ENCODE results near the gene PRSS23.
"Not testable (repeated sequence)": the region's sequence is repeated elsewhere in the genome, so short reads cannot be mapped to it uniquely, and the experiment has no call there.

Gene PRSS23

GRCh38 chr11:86814775-86815174 is 14.4 kb downstream of the PRSS23 start:
- H3K4me1 ChIP-seq (ENCODE audit: insufficient read depth, low read length), result peaks cover 29% of the 10 kb centered on the region
- no peaks in the 10 kb centered on the region for H3K36me3 ChIP-seq (ENCODE audit: insufficient read depth, low read length)
- H3K9me3 ChIP-seq (ENCODE audit: insufficient read depth, low read depth, low read length), result no peaks in the 10 kb centered on the region
- 88% methylated on average over 3 of the region's 3 CpGs for WGBS
- no peak overlapping the region for H3K4me3 ChIP-seq (ENCODE audit: low read length)
- no peak overlapping the region for H3K27ac ChIP-seq (ENCODE audit: low read depth, low read length)
- H3K27me3 ChIP-seq (ENCODE audit: insufficient read depth, low read length), result no peaks in the 10 kb centered on the region
- H3K9ac ChIP-seq (ENCODE audit: low read depth, low read length), result no peak overlapping the region

- WGBS, result 86% methylated on average over 2 of the region's 2 CpGs
- no peaks in the 10 kb centered on the region for H3K9me3 ChIP-seq (ENCODE audit: insufficient read depth, low read depth, low read length)
- no peaks in the 10 kb centered on the region for H3K36me3 ChIP-seq (ENCODE audit: insufficient read depth, low read length)
- no peak overlapping the region for H3K9ac ChIP-seq (ENCODE audit: low read depth, low read length)
- no peak overlapping the region for H3K4me3 ChIP-seq (ENCODE audit: low read length)
- H3K4me1 ChIP-seq (ENCODE audit: insufficient read depth, low read length), result peaks cover 19% of the 10 kb centered on the region
- no peaks in the 10 kb centered on the region for H3K27me3 ChIP-seq (ENCODE audit: insufficient read depth, low read length)
- no peak overlapping the region for H3K27ac ChIP-seq (ENCODE audit: low read depth, low read length)
Observed at GRCh38 chr11:86815726-86816125, 15.4 kb downstream of the PRSS23 start.

GRCh38 chr11:86816251-86816726 is 15.9 kb downstream of the PRSS23 start:
- H3K27ac ChIP-seq (ENCODE audit: low read depth, low read length), result no peak overlapping the region
- H3K36me3 ChIP-seq (ENCODE audit: insufficient read depth, low read length), result no peaks in the 10 kb centered on the region
- WGBS, result 98% methylated on average over 5 of the region's 5 CpGs
- H3K9ac ChIP-seq (ENCODE audit: low read depth, low read length), result no peak overlapping the region
- H3K9me3 ChIP-seq (ENCODE audit: insufficient read depth, low read depth, low read length), result no peaks in the 10 kb centered on the region
- no peak overlapping the region for H3K4me3 ChIP-seq (ENCODE audit: low read length)
- H3K27me3 ChIP-seq (ENCODE audit: insufficient read depth, low read length), result no peaks in the 10 kb centered on the region
- H3K4me1 ChIP-seq (ENCODE audit: insufficient read depth, low read length), result peaks cover 14% of the 10 kb centered on the region

- Histone ChIP-seq H3K4me3 (ENCODE audit: low read length) (no peak overlapping the region), H3K27ac (ENCODE audit: low read depth, low read length) (no peak overlapping the region), H3K4me1 (ENCODE audit: insufficient read depth, low read length) (peaks cover 3% of the 10 kb centered on the region; the same call in 1 of the 2 replicates), H3K9me3 (ENCODE audit: insufficient read depth, low read depth, low read length) (no peaks in the 10 kb centered on the region), H3K9ac (ENCODE audit: low read depth, low read length) (no peak overlapping the region), H3K27me3 (ENCODE audit: insufficient read depth, low read length) (no peaks in the 10 kb centered on the region), H3K36me3 (ENCODE audit: insufficient read depth, low read length) (no peaks in the 10 kb centered on the region)
- WGBS, result 40% methylated on average over 7 of the region's 9 CpGs
Observed at GRCh38 chr11:86818462-86819192, 18.3 kb downstream of the PRSS23 start.

- WGBS, result 100% methylated on average over 3 of the region's 3 CpGs
- H3K4me1 ChIP-seq (ENCODE audit: insufficient read depth, low read length); H3K36me3 ChIP-seq (ENCODE audit: insufficient read depth, low read length); H3K4me3 ChIP-seq (ENCODE audit: low read length); H3K27ac ChIP-seq (ENCODE audit: low read depth, low read length); H3K9me3 ChIP-seq (ENCODE audit: insufficient read depth, low read depth, low read length); H3K27me3 ChIP-seq (ENCODE audit: insufficient read depth, low read length); H3K9ac ChIP-seq (ENCODE audit: low read depth, low read length): not testable (repeated sequence)
Observed at GRCh38 chr11:86824139-86824538, 23.8 kb downstream of the PRSS23 start.

- WGBS, result 96% methylated on average over 5 of the region's 6 CpGs
- H3K4me3 ChIP-seq (ENCODE audit: low read length); H3K9ac ChIP-seq (ENCODE audit: low read depth, low read length); H3K27ac ChIP-seq (ENCODE audit: low read depth, low read length); H3K27me3 ChIP-seq (ENCODE audit: insufficient read depth, low read length); H3K36me3 ChIP-seq (ENCODE audit: insufficient read depth, low read length); H3K4me1 ChIP-seq (ENCODE audit: insufficient read depth, low read length); H3K9me3 ChIP-seq (ENCODE audit: insufficient read depth, low read depth, low read length): not testable (repeated sequence)
Observed at GRCh38 chr11:86834376-86834775, 34.0 kb downstream of the PRSS23 start.

GRCh38 chr11:86844762-86845508 is 44.6 kb downstream of the PRSS23 start:
- H3K27ac ChIP-seq (ENCODE audit: low read depth, low read length); H3K9ac ChIP-seq (ENCODE audit: low read depth, low read length); H3K4me3 ChIP-seq (ENCODE audit: low read length); H3K27me3 ChIP-seq (ENCODE audit: insufficient read depth, low read length); H3K9me3 ChIP-seq (ENCODE audit: insufficient read depth, low read depth, low read length); H3K4me1 ChIP-seq (ENCODE audit: insufficient read depth, low read length); H3K36me3 ChIP-seq (ENCODE audit: insufficient read depth, low read length): not testable (repeated sequence)
- 86% methylated on average over 4 of the region's 4 CpGs for WGBS

GRCh38 chr11:86848132-86848531 is 47.8 kb downstream of the PRSS23 start:
- no peaks in the 10 kb centered on the region for H3K9me3 ChIP-seq (ENCODE audit: insufficient read depth, low read depth, low read length)
- no peak overlapping the region for H3K4me3 ChIP-seq (ENCODE audit: low read length)
- H3K27ac ChIP-seq (ENCODE audit: low read depth, low read length), result no peak overlapping the region
- H3K36me3 ChIP-seq (ENCODE audit: insufficient read depth, low read length), result no peaks in the 10 kb centered on the region
- H3K27me3 ChIP-seq (ENCODE audit: insufficient read depth, low read length), result no peaks in the 10 kb centered on the region
- no peak overlapping the region for H3K9ac ChIP-seq (ENCODE audit: low read depth, low read length)
- peaks cover 9% of the 10 kb centered on the region; the same call in 1 of the 2 replicates for H3K4me1 ChIP-seq (ENCODE audit: insufficient read depth, low read length)
- 87% methylated on average over 1 of the region's 1 CpG for WGBS

GRCh38 chr11:86849679-86850078 is 49.3 kb downstream of the PRSS23 start:
- no peak overlapping the region for H3K9ac ChIP-seq (ENCODE audit: low read depth, low read length)
- no peak overlapping the region for H3K4me3 ChIP-seq (ENCODE audit: low read length)
- WGBS, result 100% methylated on average over 2 of the region's 2 CpGs
- no peaks in the 10 kb centered on the region for H3K9me3 ChIP-seq (ENCODE audit: insufficient read depth, low read depth, low read length)
- H3K27ac ChIP-seq (ENCODE audit: low read depth, low read length), result no peak overlapping the region
- peaks cover 9% of the 10 kb centered on the region; the same call in 1 of the 2 replicates for H3K4me1 ChIP-seq (ENCODE audit: insufficient read depth, low read length)
- H3K36me3 ChIP-seq (ENCODE audit: insufficient read depth, low read length), result no peaks in the 10 kb centered on the region
- no peaks in the 10 kb centered on the region for H3K27me3 ChIP-seq (ENCODE audit: insufficient read depth, low read length)

Data from HUES64 (cell line).